Mesenchymal stem cell (in vitro differentiated cells and primary cell): ENCODE data around the gene FLT1.

Experiments
- DNase-seq: peaks from one replicate; pipeline ENCODE4 v3.0.0-alpha.2; 2013
- H2AFZ ChIP-seq: one replicate; pipeline ENCODE4 v1.6.1; 2013; ENCODE audit warnings: low read depth, mild to moderate bottlenecking, control low read depth, inconsistent platforms, low read length, moderate library complexity
- H2AK5ac ChIP-seq: 2 replicates; pipeline ENCODE4 v1.6.1; 2013; ENCODE audit warnings: low read length, moderate library complexity, mild to moderate bottlenecking, inconsistent platforms; ENCODE audit not compliant: severe bottlenecking
- H2BK120ac ChIP-seq: one replicate; pipeline ENCODE4 v1.6.1; 2013; ENCODE audit warnings: low read depth, mild to moderate bottlenecking, inconsistent platforms, low read length, moderate library complexity
- H2BK12ac ChIP-seq, 2 experiments: one replicate each; pipeline ENCODE4 v1.6.1; 2013; ENCODE audit warnings: inconsistent platforms in 2 of 2, low read length in 2 of 2, mild to moderate bottlenecking in 2 of 2, moderate library complexity in 2 of 2, control low read depth in 1 of 2
- H2BK15ac ChIP-seq: one replicate; pipeline ENCODE4 v1.6.1; 2013; ENCODE audit warnings: mild to moderate bottlenecking, low read depth, inconsistent platforms; ENCODE audit not compliant: poor library complexity, severe bottlenecking
- H2BK5ac ChIP-seq: 2 replicates; pipeline ENCODE4 v1.6.1; 2013; ENCODE audit warnings: low read depth, mild to moderate bottlenecking, low read length, control low read depth, inconsistent platforms; ENCODE audit not compliant: poor library complexity, severe bottlenecking
- H3K14ac ChIP-seq, 2 experiments: one replicate each; pipeline ENCODE4 v1.6.1; 2013; ENCODE audit warnings: inconsistent platforms in 2 of 2, low read length in 2 of 2, control low read depth in 1 of 2, mild to moderate bottlenecking in 1 of 2, moderate library complexity in 1 of 2
- H3K18ac ChIP-seq, 2 experiments: one replicate each; pipeline ENCODE4 v1.6.1; 2013; ENCODE audit warnings: inconsistent platforms in 2 of 2, low read length in 2 of 2, control low read depth in 1 of 2, low read depth in 1 of 2, mild to moderate bottlenecking in 1 of 2
- H3K23ac ChIP-seq, 2 experiments: one replicate each; pipeline ENCODE4 v1.6.1; 2013; ENCODE audit warnings: inconsistent platforms in 2 of 2, low read length in 2 of 2, mild to moderate bottlenecking in 2 of 2, moderate library complexity in 2 of 2, control low read depth in 1 of 2
- H3K27ac ChIP-seq: 2 replicates; pipeline ENCODE4 v1.5.1; 2013; ENCODE audit warnings: mild to moderate bottlenecking, moderate library complexity, low read length, control low read depth, inconsistent platforms; ENCODE audit not compliant: poor library complexity, severe bottlenecking
- H3K27me3 ChIP-seq, 2 experiments: 2 replicates each; pipeline versions ENCODE4 v1.6.1 to v1.7.0; 2013; ENCODE audit warnings: low read length in 2 of 2, mild to moderate bottlenecking in 2 of 2, moderate library complexity in 2 of 2, control low read depth in 1 of 2, inconsistent platforms in 1 of 2; ENCODE audit not compliant: control insufficient read depth in 1 of 2, insufficient read depth in 1 of 2
- H3K36me3 ChIP-seq, 2 experiments: 2 replicates each; pipeline versions ENCODE4 v1.6.1 to v1.7.0; 2013; ENCODE audit warnings: low read length in 2 of 2, control low read depth in 1 of 2, inconsistent platforms in 1 of 2, low read depth in 1 of 2, mild to moderate bottlenecking in 1 of 2; ENCODE audit not compliant: insufficient read depth in 2 of 2, control insufficient read depth in 1 of 2
- H3K4ac ChIP-seq, 2 experiments: one replicate each; pipeline ENCODE4 v1.6.1; 2013; ENCODE audit warnings: inconsistent platforms in 2 of 2, low read length in 2 of 2, mild to moderate bottlenecking in 2 of 2, moderate library complexity in 2 of 2, control low read depth in 1 of 2, low read depth in 1 of 2
- H3K4me1 ChIP-seq: 2 replicates; pipeline ENCODE4 v1.6.1; 2013; ENCODE audit warnings: low read depth, low read length, control low read depth; ENCODE audit not compliant: control insufficient read depth, insufficient read depth
- H3K4me2 ChIP-seq: 2 replicates; pipeline ENCODE4 v1.6.1; 2013; ENCODE audit warnings: low read length, mild to moderate bottlenecking, inconsistent platforms; ENCODE audit not compliant: poor library complexity, severe bottlenecking
- H3K4me3 ChIP-seq, 2 experiments: 2 replicates each; pipeline versions ENCODE4 v1.5.1 to v1.7.0; 2013; ENCODE audit warnings: low read length in 2 of 2, mild to moderate bottlenecking in 2 of 2, control low read depth in 1 of 2, low read depth in 1 of 2; ENCODE audit not compliant: insufficient read depth in 1 of 2
- H3K79me1 ChIP-seq: replicated peaks from 2 replicates; pipeline ENCODE4 v1.6.1; 2013; ENCODE audit warnings: mild to moderate bottlenecking, control low read depth, low read length, inconsistent platforms; ENCODE audit not compliant: poor library complexity, severe bottlenecking
- H3K9ac ChIP-seq: 2 replicates; pipeline ENCODE4 v1.7.0; 2013; ENCODE audit warnings: mild to moderate bottlenecking, low read length, moderate library complexity
- H3K9me3 ChIP-seq: 2 replicates; pipeline ENCODE4 v1.7.0; 2013; ENCODE audit warnings: mild to moderate bottlenecking, low read length; ENCODE audit not compliant: control insufficient read depth
- H4K8ac ChIP-seq: one replicate; pipeline ENCODE4 v1.6.1; 2013; ENCODE audit warnings: inconsistent platforms, mild to moderate bottlenecking, low read length, moderate library complexity
- H4K91ac ChIP-seq: one replicate; pipeline ENCODE4 v1.6.1; 2013; ENCODE audit warnings: mild to moderate bottlenecking, low read length, inconsistent platforms
- WGBS: methylation state at CpG from one replicate; pipeline ENCODE4 v1.1.7; 2013; ENCODE audit warnings: mixed read lengths; 5-methylcytosine and 5-hydroxymethylcytosine counted together

The FLT1 gene

DNA sequence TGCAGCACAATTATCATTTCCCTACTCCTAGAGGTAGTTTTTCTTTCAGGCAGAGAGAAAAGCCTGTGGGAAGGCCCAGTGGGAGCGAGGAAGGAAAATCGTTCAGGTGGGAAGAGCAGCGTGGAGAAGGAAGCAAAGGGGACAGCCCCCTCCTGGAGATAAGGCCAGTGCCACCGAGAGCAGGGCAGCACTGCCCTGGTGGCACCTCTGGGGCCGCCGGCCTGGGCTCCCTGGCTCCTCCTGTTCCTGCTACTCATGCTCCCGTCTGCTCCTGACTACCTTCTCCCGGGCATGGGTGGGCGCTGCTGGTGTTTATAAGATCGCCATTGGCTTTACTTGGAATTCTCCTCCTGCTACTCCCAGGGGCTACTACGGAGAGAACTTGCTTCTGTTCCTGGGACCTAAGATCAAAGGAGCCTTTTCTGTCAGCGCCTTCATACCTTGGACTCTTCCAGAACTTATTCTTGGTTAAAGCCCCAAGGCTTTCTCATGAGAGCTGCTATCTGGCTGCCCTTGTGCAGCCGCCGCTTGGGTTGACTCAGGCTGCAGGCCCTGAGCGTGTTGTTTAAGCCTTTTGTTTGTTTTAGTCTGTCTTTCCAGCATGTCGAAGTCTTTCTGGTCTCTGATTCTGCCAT, 3.7 kb upstream of the FLT1 start:
- Histone ChIP-seq H3K4me1 (peaks cover 22% of the 10 kb centered on the region), H2BK5ac (no peak overlapping the region), H3K18ac (no peak overlapping the region), H3K27me3 (peaks cover 50 to 60% of the 10 kb centered on the region in 2 experiments), H3K27ac (no peak overlapping the region), H2AFZ (no peak overlapping the region), H3K9ac (no peak overlapping the region), H2BK15ac (no peak overlapping the region), H3K23ac (no peak overlapping the region), H3K14ac (no peak overlapping the region), H3K36me3 (no peaks in the 10 kb centered on the region), H3K4ac (no peak overlapping the region), H3K79me1 (no peaks in the 10 kb centered on the region), H2BK120ac (no peak overlapping the region), H2BK12ac (no peak overlapping the region), H4K8ac (no peak overlapping the region), H3K4me2 (no peak overlapping the region), H4K91ac (no peak overlapping the region), H2AK5ac (no peak overlapping the region), H3K4me3 (no peak overlapping the region), H3K9me3 (no peaks in the 10 kb centered on the region)
- no peak for DNase-seq
- WGBS: 86% methylated on average over 16 of the region's 16 CpGs

GRCh38 chr13:28497143-28497876, 2.4 kb upstream of the FLT1 start:
- no peaks in the 10 kb centered on the region for H3K79me1 ChIP-seq
- H3K9me3 ChIP-seq: no peaks in the 10 kb centered on the region
- no peak overlapping the region for H3K4ac ChIP-seq
- no peak for DNase-seq
- H3K4me2 ChIP-seq: no peak overlapping the region
- H2BK5ac ChIP-seq: no peak overlapping the region
- no peak overlapping the region for H4K91ac ChIP-seq
- H3K14ac ChIP-seq: no peak overlapping the region
- H3K9ac ChIP-seq: no peak overlapping the region
- H3K27me3 ChIP-seq: peaks cover 61 to 65% of the 10 kb centered on the region in 2 experiments
- H2AK5ac ChIP-seq: no peak overlapping the region
- WGBS: 71% methylated on average over 2 of the region's 4 CpGs
- H3K23ac ChIP-seq: no peak overlapping the region
- H2BK15ac ChIP-seq: no peak overlapping the region
- no peak overlapping the region for H3K18ac ChIP-seq
- no peak overlapping the region for H2AFZ ChIP-seq
- no peak overlapping the region for H4K8ac ChIP-seq
- no peak overlapping the region for H3K4me3 ChIP-seq
- H2BK120ac ChIP-seq: no peak overlapping the region
- H2BK12ac ChIP-seq: no peak overlapping the region
- no peak overlapping the region for H3K27ac ChIP-seq
- H3K36me3 ChIP-seq: no peaks in the 10 kb centered on the region
- peaks cover 22% of the 10 kb centered on the region for H3K4me1 ChIP-seq

- Histone ChIP-seq H3K9ac (no peak overlapping the region), H3K27ac (no peak overlapping the region), H2BK12ac (no peak overlapping the region), H2AFZ (no peak overlapping the region), H2AK5ac (no peak overlapping the region), H2BK120ac (no peak overlapping the region), H3K4me1 (peaks cover 22% of the 10 kb centered on the region), H2BK15ac (no peak overlapping the region), H2BK5ac (no peak overlapping the region), H3K4me2 (no peak overlapping the region), H4K8ac (no peak overlapping the region), H3K4me3 (no peak overlapping the region), H3K27me3 (peaks cover 65 to 73% of the 10 kb centered on the region in 2 experiments), H3K14ac (no peak overlapping the region), H3K4ac (no peak overlapping the region), H3K9me3 (no peaks in the 10 kb centered on the region), H3K23ac (no peak overlapping the region), H4K91ac (no peak overlapping the region), H3K36me3 (no peaks in the 10 kb centered on the region), H3K79me1 (no peaks in the 10 kb centered on the region), H3K18ac (no peak overlapping the region)
- 62% methylated on average over 10 of the region's 10 CpGs for WGBS
- no peak for DNase-seq
These were observed 1.2 kb upstream of the FLT1 start for GRCh38 chr13:28496188-28496564.

- Histone ChIP-seq H3K9ac (no peak overlapping the region), H2BK12ac (peak overlapping the region in 1 of 2 experiments; percentile 77), H3K14ac (peak overlapping the region in 1 of 2 experiments; percentile 49), H2BK120ac (no peak overlapping the region), H3K27me3 (peaks cover 68 to 78% of the 10 kb centered on the region in 2 experiments), H3K36me3 (no peaks in the 10 kb centered on the region), H2BK15ac (no peak overlapping the region), H3K9me3 (no peaks in the 10 kb centered on the region), H3K23ac (peak overlapping the region in 1 of 2 experiments; percentile 57), H2AFZ (peak overlapping the region; percentile 54), H3K27ac (no peak overlapping the region), H3K4me3 (peak overlapping the region in 1 of 2 experiments; percentile 65), H3K4me1 (peaks cover 22% of the 10 kb centered on the region), H4K91ac (no peak overlapping the region), H3K79me1 (no peaks in the 10 kb centered on the region), H3K4me2 (peak overlapping the region; percentile 79), H3K4ac (peak overlapping the region in 1 of 2 experiments; percentile 4), H2AK5ac (no peak overlapping the region), H2BK5ac (no peak overlapping the region), H3K18ac (peak overlapping the region in 1 of 2 experiments; percentile 56), H4K8ac (no peak overlapping the region)
- DNase-seq: peak; percentile 61
- WGBS: 8% methylated on average over 33 of the region's 33 CpGs
These were observed 735 bp upstream of the FLT1 start for GRCh38 chr13:28495538-28496187.
